ENCODE data around the gene ARID3C. TPM values are rescaled to one million over a fixed set of nuclear protein-coding genes. Genes with fewer than 3 reads are reported as not detected.

The ARID3C gene
- total and polyA plus RNA-seq, 10 of the 15 experiments (the other 5 are each of a cell fraction or from before 2014, with no cell fraction given) = not detected

- TF ChIP-seq EP300 (IDR thresholded peaks at IDR 0.05; ENCODE audit: borderline replicate concordance in 1 of 2, control insufficient read depth in 1 of 2, low read depth in 2 of 2, low read length in 2 of 2) (no peak), MYB (IDR thresholded peaks at IDR 0.05; ENCODE audit: borderline replicate concordance, low read depth, low read length) (no peak), PAX8 (IDR thresholded peaks at IDR 0.05) (no peak), NFIC (IDR thresholded peaks at IDR 0.05; ENCODE audit: low read depth, low read length) (no peak), CEBPB (IDR thresholded peaks at IDR 0.05; ENCODE audit: borderline replicate concordance in 1 of 2, low read depth in 2 of 2, low read length in 2 of 2) (no peak)
Observed at GRCh38 chr9:34606905-34607304, 22.0 kb downstream of the ARID3C start (continued).

- no peaks in the 10 kb centered on the region for H3K4me1 ChIP-seq (ENCODE audit: control insufficient read depth, insufficient read depth, low read length)
- H3K9me3 ChIP-seq (replicated peaks; ENCODE audit: control insufficient read depth, insufficient read depth, low read length) = no peaks in the 10 kb centered on the region; the same call in 2 of the 3 replicates
- H3K27ac ChIP-seq (ENCODE audit: control insufficient read depth, insufficient read depth) = no peak overlapping the region
- no peak overlapping the region for H3K9ac ChIP-seq (ENCODE audit: control insufficient read depth, insufficient read depth, low read length)
- DNase-seq (ENCODE audit: low read depth, low spot score) = no peak
- FAIRE-seq = no peak
- in situ Hi-C loops (cut with MboI) = no loop called here
- ChIA-PET SMC1A (ENCODE audit: uncharacterized antibody, unreplicated experiment) (no interaction called here), RAD21 (ENCODE audit: unreplicated experiment) (interaction anchor here (1.3 kb wide), 1 partner anchor 19 kb away, joined by 3 read pairs; no protein-coding TSS in a partner anchor), CTCF (interaction anchor here (1.4 to 5.0 kb wide), 6 partner anchors 11 to 202 kb away, joined by 3 to 39 read pairs (median 9); partner anchors contain the start of genes DCTN3 and GALT), POLR2A (no interaction called here)
- intact Hi-C loops (cut with micrococcal nuclease; ENCODE audit: unreplicated experiment) = no loop called here
- H3K79me2 ChIP-seq (ENCODE audit: control insufficient read depth, insufficient read depth, low read length) = peaks cover under 1% of the 10 kb centered on the region
- H4K20me1 ChIP-seq (ENCODE audit: control insufficient read depth, insufficient read depth) = no peaks in the 10 kb centered on the region
- H3K4me3 ChIP-seq = no peak overlapping the region
- no peak overlapping the region for H2AFZ ChIP-seq (ENCODE audit: control insufficient read depth, low read depth, low read length)
- H3K27me3 ChIP-seq (replicated peaks in 1 of 2; ENCODE audit: control insufficient read depth in 2 of 2, insufficient read depth in 2 of 2, low read length in 1 of 2) = peaks cover 0 to 1% of the 10 kb centered on the region in 2 experiments; a peak in 2 of 4 replicates
- no peak for ATAC-seq
- H3K4me2 ChIP-seq (ENCODE audit: control insufficient read depth, insufficient read depth) = no peak overlapping the region
- H3K36me3 ChIP-seq (ENCODE audit: control insufficient read depth in 2 of 2, insufficient read depth in 2 of 2, low read length in 1 of 2) = 0 out of 4 replicates have a peak, but pooled peaks cover 0 to 2% of the 10 kb centered on the region in 2 experiments
- BruUV-seq (replicated peaks) = no TSS peak
- TF ChIP-seq NR2C2 (IDR thresholded peaks at IDR 0.05; ENCODE audit: borderline replicate concordance, control insufficient read depth, insufficient read length, low read depth) = no peak
- no peak for TF ChIP-seq PRDM15 (CRISPR knock-in tag; IDR thresholded peaks at IDR 0.05)
- no peak for TF ChIP-seq E4F1 (IDR thresholded peaks at IDR 0.05; ENCODE audit: borderline replicate concordance, partially characterized antibody)
- TF ChIP-seq STAT1 (conservative IDR thresholded peaks at IDR 0.05) = no peak
- no peak for TF ChIP-seq ATF3 (IDR thresholded peaks at IDR 0.05; ENCODE audit: borderline replicate concordance, extremely low read depth, low read depth, low read length)
- TF ChIP-seq ZNF622 (IDR thresholded peaks at IDR 0.05) = no peak
- TF ChIP-seq CEBPB (IDR thresholded peaks at IDR 0.05; ENCODE audit: borderline replicate concordance in 1 of 2, low read depth in 2 of 2, low read length in 2 of 2) = no peak
- TF ChIP-seq EED (IDR thresholded peaks at IDR 0.05; ENCODE audit: low read depth) = no peak
- TF ChIP-seq MYB (IDR thresholded peaks at IDR 0.05; ENCODE audit: borderline replicate concordance, low read depth, low read length) = no peak
- no peak for TF ChIP-seq PBX3 (IDR thresholded peaks at IDR 0.05; ENCODE audit: insufficient replicate concordance, low read depth, low read length)
- TF ChIP-seq KDM1A (IDR thresholded peaks at IDR 0.05; ENCODE audit: borderline replicate concordance) = no peak
- TF ChIP-seq HDAC2 (IDR thresholded peaks at IDR 0.05) = no peak
Observed at GRCh38 chr9:34606190-34606589, 22.7 kb downstream of the ARID3C start.
